GM20431 (cell line): ENCODE measurements around the gene C4orf51.
"Not testable (repeated sequence)": the region's sequence is repeated elsewhere in the genome, so short reads cannot be mapped to it uniquely, and the experiment has no call there.

ENCODE experiments used
- in situ Hi-C: fragments of 300-500 bp; cut with MseI, MboI; formaldehyde crosslinking; loops from one replicate; pipeline ENCODE4 v1.15.0; 2020; ENCODE audit warnings: low sequenced_read_pairs; ENCODE audit not compliant: unreplicated experiment

Gene C4orf51

DNA sequence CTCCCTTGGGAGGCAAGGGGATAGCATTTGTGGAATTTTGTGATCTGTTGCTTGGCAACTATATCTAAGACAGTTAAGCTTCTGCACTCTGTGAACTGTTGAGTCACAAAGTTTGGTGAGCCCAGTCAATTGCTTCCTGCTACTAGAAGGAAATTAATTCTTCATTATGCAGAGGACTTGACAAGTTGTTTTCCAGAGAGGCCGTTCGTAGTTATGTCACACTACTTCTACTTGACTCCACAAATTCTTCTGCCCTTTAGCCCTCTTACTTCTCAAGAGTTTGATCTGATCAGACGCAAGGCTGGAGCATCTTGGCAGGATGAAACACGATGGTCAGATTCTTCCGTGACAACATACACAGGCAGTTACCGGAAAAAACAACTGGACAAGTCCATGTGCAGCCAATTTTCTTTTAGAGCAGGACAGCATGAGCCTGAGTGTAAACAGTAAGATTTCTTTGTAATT is at the start of gene C4orf51:
Gene C4orf51 (plus strand): TSS at position 156 of the 465 bp plus-strand sequence. CDS start 58 bp downstream, at position 214.
- in situ Hi-C loops: no loop called here

DNA sequence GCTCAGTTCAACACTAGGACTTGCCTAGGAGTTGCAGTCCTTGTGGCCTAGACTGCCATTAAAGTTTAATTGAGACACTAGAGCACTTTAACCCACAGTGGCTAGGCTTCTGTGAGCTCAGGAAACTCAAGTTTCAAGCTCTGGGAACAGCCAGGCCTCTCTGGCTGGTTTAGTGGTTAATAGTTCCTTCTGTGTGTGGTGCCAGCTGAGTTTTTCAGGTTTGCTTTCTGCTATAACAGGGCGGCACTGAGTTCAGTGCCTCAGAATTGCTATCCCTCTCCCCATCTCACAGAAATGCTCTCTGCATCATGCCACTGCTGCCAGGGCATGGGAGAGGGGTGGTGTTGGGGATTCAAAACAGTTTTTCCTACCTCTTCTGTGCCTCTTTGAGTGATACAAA is 44.8 kb upstream of the C4orf51 start:
- in situ Hi-C loops: no loop called here

DNA sequence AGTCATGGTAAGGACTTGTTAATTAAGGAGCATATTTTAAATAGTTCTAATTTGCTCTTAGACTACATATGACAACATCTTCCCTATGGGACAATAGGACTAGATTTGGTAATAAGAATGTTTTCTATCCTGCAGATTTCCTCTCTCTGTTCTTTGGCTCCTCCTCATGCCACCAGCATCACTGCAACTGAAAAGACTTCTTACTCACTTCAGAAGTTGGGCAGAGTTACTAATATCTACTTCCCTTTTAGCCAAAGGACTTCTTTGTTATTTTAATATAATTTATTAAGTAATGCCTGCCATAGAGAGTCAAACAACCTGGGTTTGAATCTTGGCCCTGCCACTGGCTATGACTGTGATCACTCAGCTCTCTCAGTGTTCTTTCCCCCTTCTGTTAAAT is 44.3 kb upstream of the C4orf51 start:
- in situ Hi-C loops: no loop called here

DNA sequence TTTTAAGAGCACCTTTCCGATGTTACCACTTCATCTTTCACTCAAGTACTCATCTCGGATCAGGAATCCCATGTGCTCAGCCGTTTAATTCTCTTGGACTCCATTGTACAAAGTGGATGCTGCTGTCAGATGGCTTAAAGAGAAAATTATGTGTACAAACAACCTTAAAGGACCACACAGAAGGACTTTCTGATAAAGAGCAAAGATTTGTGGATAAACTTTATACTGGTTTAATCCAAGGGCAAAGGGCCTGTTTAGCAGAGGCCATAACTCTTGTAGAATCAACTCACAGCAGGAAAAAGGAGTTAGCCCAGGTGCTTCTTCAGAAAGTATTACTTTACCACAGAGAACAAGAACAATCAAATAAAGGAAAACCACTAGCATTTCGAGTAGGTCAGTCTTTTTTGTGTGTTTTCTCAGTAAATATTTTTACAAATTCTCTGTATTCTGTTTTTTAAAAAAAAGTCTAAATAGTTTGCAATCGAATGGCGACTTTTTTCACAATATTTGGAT is 40.7 kb upstream of the C4orf51 start:
- in situ Hi-C loops: no loop called here

DNA sequence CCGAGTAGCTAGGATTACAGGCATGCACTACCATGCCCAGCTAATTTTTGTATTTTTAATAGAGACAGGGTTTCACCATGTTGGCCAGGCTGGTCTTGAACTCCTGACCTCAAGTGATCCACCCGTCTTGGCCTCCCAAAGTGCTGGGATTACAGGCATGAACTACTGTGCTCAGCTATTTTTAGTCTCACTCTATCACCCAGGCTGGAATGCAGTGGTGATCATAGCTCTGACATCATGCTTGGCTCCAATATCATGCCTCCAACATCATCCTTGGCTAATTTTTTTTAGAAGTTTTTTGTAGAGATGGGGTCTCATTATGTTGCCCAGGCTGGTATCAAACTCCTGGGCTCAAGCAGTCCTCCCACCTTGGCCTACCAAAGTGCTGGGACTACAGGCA is 39.7 kb upstream of the C4orf51 start:
- in situ Hi-C loops: not testable (repeated sequence)

DNA sequence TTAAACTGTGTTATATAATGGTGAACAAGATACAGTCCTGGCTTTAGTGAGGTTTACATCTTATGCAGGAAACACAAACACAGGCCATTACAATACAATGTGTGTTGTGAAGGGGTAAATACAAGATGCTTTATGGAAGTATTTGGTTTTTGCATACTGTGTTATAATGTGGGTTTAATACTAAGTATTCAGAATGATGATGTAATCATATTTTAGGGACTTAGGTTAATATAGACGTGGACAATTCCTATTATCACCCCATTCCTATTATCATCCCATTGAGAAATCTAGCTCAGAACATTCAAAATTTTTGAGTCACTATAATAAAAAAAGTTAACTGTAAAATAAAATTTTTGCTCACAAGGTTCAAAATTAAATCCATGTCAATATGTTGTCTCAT is 36.7 kb upstream of the C4orf51 start:
- in situ Hi-C loops: no loop called here

DNA sequence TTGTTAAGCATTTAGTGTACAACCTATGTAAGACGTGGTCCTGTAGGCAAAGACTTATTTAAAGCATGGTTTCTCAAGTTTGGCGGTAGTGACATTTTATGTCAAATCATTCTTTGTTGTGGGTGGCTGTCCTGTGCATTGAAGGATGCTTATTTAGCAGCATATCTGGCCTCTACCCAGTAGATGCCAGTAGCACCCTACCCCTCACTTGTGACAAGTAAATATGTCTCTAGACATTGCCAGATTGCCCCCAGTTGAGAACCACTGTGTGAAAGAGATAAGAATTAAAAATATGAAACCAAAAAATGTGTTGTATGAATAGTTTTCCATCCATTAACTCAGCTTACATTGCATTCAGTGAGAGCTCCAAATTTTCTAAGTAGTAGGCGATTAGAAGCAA is 35.2 kb upstream of the C4orf51 start:
- in situ Hi-C loops: no loop called here

DNA sequence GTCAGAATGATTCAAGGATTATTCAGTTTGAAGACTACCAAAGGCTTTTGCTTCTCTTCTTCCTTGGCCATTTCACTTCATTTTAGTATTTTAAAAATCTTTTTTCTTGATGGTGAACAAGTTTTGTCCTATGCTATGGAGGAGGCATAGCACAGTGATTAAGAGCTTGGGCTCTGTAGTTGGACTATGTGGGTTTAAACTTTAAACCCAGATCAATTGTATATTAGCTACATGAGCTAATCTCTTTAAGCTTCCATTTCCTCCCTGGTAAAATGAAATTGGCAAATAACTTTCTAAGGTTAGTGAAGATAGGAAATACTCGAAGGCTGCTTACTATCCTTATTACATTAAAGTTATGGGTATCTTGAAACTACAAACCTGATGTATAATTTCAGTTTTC is 23.8 kb upstream of the C4orf51 start:
- in situ Hi-C loops: no loop called here

DNA sequence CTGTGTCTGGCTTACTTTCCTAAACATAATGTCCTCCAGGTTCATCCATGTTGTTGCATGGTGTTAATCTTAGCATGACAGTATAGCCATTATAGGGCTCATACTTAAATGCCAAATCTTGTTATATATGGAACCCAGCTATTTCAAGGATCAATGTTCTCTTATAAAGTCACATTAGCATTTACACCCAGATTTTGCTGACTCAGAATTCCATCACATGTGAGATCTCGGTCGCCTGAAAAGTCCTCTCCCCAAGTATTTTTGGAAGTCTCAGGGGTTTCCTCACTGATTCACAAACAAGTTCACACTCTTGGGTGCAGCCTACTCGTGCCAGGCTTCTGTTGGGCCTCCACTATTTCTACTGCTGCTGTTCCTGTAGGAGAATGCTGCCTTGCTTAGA is 19.9 kb upstream of the C4orf51 start:
- in situ Hi-C loops: no loop called here

DNA sequence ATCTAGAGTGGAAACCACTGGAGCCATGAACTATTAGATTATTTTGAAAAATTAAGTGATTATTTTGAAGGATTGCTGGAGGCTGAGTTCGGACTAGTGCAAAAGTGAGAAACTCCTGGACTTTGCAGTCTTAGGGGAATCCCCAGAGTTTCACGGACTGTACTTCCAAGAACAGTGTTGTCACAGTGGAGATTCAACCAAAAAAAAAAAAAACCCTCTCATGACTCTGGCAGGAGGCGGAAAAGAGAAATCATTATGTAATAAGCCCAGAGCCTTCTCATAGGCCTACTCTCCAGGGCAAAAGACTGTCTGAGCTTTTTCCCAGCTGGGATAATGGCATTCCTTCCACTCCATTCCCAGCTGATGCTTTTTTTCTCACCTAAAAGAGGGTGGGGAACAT is 16.8 kb upstream of the C4orf51 start:
- in situ Hi-C loops: no loop called here

DNA sequence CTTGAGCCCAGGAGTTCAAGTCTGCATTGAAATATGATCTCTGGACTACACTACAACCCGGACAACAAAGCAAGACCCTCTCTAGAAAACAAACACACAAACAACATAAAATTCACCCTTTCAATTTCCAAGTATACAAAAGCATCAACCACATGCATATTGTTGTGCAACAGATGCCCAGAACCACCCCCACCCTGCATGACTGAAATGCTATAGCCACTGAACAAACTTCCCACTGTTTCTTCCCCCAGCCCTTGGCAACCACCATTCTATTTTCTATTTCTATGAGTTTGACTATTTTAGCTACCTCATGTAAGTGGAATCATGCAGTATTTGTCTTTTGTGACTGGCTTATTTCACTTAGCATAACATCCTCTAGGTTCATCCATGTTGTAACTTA is 14.2 kb upstream of the C4orf51 start:
- in situ Hi-C loops: no loop called here

DNA sequence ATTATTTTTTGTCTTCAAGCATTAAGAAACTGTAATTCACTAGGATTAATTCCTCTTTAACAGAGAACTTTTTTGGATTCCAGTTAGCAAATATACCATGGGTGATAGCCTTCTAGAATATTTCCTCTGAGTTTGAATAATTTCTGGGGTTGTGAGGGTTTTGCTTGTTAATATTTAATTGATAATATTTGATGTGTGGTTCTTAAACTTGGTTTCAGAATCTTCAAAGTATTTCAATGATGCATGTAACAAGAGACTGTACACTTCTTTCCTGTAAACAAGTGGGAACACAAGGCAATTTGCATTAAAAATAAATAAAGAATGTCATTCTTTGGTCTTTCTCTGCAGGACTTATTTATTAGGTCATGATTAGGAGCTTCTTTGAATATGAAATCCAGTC is 9.5 kb upstream of the C4orf51 start:
- in situ Hi-C loops: no loop called here

DNA sequence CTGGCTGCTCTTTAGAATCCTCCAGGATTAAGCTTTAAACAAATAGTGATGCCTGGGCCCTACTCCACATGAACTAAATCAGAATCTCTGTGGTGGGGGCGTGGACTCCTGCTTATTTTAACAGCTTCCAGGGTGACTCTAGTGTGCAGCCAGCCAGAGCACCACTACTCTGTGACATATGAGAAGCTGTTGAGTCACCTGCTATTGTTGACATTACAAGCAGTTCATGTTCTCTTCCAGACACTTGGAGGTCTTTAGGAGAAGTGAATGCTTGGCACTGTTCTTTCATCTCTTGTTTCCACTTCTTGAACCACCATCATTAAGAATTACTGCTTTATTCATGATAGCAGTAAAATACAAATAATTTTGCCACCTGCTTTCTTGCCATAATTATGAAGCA is 426 bp upstream of the C4orf51 start:
- in situ Hi-C loops: no loop called here

DNA sequence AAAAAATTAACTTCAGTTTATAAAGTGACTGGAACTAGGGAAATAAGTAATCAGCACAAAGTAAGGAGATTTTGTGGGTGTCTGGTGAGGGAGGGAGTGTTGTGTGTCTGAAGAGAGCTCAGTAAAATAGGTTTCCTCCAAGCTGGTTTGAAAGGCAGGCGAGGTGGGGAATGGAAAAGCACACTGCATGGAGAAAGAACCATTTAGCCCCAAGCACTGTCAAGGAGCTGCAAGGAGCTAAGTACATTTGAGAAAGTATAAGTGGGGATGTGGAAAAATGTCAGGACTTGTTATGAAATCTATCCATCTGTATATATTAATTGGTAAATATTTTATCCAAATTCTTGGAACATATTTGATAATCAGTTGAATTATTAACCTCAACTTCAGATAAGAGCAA is 956 bp downstream of the C4orf51 start:
- in situ Hi-C loops: no loop called here

DNA sequence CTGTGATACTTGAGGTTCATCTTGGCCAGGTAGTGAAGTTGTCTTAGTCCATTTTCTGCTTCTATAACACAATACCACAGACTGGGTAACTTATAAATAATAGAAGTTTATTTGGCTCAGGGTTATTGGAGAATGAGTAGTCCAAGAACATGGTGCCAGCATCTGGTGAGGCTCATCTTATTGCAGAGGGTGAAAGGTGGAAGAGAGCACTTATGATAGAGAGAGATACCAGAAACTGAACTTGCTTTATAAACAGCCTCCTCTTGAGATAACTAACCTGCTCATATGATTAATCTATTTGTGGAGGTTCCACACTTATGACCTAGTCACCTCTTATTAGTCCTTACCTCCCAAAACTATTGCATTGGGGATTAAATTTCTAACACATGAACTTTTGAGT is 1.6 kb downstream of the C4orf51 start:
- in situ Hi-C loops: no loop called here

DNA sequence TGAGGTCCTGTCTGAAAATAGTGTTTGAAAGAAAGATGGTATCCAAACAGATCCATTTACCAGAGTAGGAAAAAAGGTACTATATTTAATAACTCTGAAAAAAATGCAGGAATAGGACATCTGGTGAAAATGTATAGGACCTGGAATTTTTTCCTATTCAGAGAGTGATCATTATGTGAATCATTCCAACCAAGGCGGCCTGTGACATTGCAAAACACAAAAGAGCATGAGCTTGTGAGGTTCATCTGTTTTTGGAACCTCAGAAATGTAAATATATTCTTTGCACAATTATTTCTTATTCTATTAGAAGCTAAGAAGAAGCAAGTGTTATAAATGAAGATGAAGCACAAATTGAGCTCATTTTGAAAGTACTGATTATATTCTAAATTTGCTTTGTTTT is 2.0 kb downstream of the C4orf51 start:
- in situ Hi-C loops: no loop called here

DNA sequence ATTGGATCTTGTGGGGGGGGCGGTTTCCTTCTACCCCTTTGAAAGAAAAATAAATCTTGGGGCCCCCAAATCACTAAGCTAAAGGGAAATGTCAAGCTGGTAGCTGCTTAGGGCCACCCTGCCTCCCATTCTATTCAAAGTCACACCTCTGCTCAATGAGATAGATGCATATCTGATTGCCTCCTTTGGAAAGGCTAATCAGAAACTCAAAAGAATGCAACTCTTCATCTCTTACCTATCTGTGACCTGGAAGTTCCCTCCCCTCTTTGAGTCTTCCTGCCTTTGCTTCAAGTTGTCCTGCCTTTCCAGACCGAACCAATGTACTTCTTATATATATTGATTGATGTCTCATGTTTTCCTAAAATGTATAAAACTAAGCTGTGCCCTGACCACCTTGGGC is 7.0 kb downstream of the C4orf51 start:
- in situ Hi-C loops: no loop called here

DNA sequence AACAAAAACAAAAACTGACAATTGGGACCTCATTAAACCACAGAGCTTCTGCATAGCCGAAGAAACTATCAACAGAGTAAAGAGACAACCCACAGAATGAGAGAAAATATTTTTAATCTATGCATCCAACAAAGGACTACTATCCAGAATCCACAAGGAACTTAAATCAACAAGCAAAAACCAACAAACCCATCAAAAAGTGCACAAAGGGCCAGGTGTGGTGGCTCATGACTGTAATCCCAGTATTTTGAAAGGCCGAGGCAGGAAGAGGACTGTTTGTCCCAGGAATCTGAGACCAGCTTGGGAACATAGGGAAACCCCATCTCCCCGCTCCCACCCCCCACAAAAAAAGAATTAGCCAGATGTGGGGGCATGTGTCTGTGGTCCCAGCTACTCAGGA is 10.7 kb downstream of the C4orf51 start:
- in situ Hi-C loops: no loop called here

DNA sequence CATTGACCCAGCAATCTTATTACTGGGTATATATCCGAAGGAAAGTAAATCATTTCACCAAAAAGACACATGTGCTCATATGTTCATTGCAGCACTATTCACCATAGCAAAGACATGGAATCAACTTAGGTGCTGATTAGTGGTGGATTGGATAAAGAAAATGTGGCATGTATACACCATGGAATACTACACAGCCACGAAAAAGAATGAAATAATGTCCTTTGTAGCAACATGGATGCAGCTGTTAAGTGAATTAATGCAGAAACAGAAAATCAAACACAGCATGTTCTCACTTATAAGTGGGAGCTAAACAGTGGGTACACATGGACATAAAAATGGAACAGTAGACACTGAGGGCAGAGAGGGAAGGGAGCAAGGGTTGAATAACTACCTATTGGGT is 11.5 kb downstream of the C4orf51 start:
- in situ Hi-C loops: not testable (repeated sequence)

DNA sequence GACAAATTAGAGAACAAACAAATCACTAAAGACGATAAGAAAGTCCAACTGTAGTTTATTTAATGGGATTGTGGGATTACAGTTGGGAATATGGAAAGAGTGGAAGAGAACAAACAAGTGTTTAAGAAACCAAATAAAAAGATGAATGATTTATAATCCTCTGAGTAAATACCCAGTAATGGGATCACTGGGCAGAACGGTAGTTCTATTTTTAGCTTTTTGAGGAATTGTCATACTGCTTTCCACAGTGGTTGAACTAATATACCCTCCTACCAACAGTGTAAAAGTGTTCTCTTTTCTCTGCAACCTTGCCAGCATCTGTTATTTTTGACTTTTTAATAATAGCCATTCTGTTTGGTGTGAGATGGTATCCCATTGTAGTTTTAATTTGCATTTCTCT is 15.0 kb downstream of the C4orf51 start:
- in situ Hi-C loops: no loop called here

DNA sequence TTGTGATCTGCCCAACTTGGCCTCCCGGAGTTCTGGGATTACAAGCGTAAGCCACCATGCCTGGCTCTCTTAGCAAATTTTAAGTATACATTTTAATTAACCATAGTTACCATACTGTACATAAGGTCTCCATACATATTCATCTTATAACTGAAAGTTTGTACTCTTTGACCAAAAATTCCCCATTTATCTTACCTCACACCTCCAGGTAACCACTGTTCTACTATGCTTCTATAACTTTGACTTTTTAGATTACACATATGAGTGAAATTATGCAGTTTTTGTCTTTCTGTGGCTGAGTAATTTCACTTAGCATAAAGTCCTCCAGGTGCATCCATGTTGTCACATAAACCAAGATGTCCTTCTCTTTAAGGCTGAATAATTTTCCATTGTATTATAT is 17.4 kb downstream of the C4orf51 start:
- in situ Hi-C loops: no loop called here

DNA sequence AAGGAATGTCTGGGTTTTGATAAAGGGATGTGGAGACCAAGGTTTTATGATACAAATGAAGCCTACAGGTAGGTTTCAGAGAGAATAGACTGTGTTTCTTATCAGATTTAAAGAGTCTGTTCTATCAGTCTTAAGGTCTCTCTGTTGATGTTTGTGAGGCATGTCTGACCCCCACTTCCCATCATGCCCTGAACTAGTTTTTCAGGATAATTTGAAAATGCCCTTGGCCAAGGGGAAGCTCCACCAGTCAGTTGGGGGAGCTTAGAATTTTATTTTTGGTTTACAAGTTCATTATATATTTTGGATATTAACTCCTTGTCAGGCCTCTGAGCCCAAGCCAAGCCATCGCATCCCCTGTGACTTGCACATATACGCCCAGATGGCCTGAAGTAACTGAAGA is 18.6 kb downstream of the C4orf51 start:
- in situ Hi-C loops: no loop called here
